Osteoblast (primary cell): ENCODE results near the gene LRMDA. TPM values are rescaled to one million over a fixed set of nuclear protein-coding genes. Genes with fewer than 3 reads are reported as not detected.
A peak's percentile ranks its signal among the peaks of the same experiment; 100 is the strongest.

Source experiments
- DNase-seq: peaks from one replicate; pipeline ENCODE4 v3.0.0; 2011; ENCODE audit warnings: low spot score, mixed read lengths; ENCODE audit not compliant: insufficient read length; ENCODE audit errors: missing footprints
- H2AFZ ChIP-seq: 2 replicates; pipeline ENCODE4 v1.6.0; 2011; ENCODE audit warnings: mild to moderate bottlenecking, low read length
- H3K27ac ChIP-seq: 2 replicates; pipeline ENCODE4 v1.5.1; 2011; ENCODE audit warnings: mild to moderate bottlenecking, low read depth, low read length, moderate library complexity
- H3K27me3 ChIP-seq: 2 replicates; pipeline ENCODE4 v1.6.0; 2012; ENCODE audit warnings: mild to moderate bottlenecking, control low read depth, inconsistent platforms, low read length, moderate library complexity; ENCODE audit not compliant: insufficient read depth
- H3K36me3 ChIP-seq: 2 replicates; pipeline ENCODE4 v1.5.1; 2011; ENCODE audit warnings: mild to moderate bottlenecking, low read length, control low read depth, moderate library complexity; ENCODE audit not compliant: insufficient read depth
- H3K4me1 ChIP-seq: 2 replicates; pipeline ENCODE4 v1.5.1; 2011; ENCODE audit warnings: mild to moderate bottlenecking, low read length, control low read depth, moderate library complexity; ENCODE audit not compliant: insufficient read depth
- H3K4me2 ChIP-seq: 2 replicates; pipeline ENCODE4 v1.6.0; 2011; ENCODE audit warnings: mild to moderate bottlenecking, low read length; ENCODE audit not compliant: insufficient read depth
- H3K4me3 ChIP-seq: fragments of 200-600 bp; sonication (generic); 3 replicates; pipeline ENCODE4 v1.5.1; 2012; ENCODE audit warnings: mild to moderate bottlenecking, low read length, inconsistent platforms; ENCODE audit not compliant: insufficient read depth
- H3K79me2 ChIP-seq: 2 replicates; pipeline ENCODE4 v1.6.0; 2012; ENCODE audit warnings: mild to moderate bottlenecking, low read length, control low read depth, inconsistent platforms; ENCODE audit not compliant: insufficient read depth
- H3K9me3 ChIP-seq: 2 replicates; pipeline ENCODE4 v1.5.1; 2011; ENCODE audit warnings: low read depth, low read length, control low read depth
- H4K20me1 ChIP-seq: 2 replicates; pipeline ENCODE4 v1.6.0; 2012; ENCODE audit warnings: mild to moderate bottlenecking, low read length, control low read depth; ENCODE audit not compliant: insufficient read depth
- CTCF ChIP-seq: IDR thresholded peaks from 2 replicates; pipeline ENCODE4 v1.5.1; 2011; ENCODE audit warnings: mild to moderate bottlenecking, low read depth, low read length, moderate library complexity; ENCODE audit errors: extremely low read depth
- total RNA-seq: library from RNA; depleted of rRNA; stranded (reverse); fragments of >200 nt; gene quantifications from 2 replicates; pipeline ENCODE4 v1.2.3, GENCODE V29; 2012

Gene LRMDA
- total RNA-seq, 1 donor, result 18.5 TPM

DNA sequence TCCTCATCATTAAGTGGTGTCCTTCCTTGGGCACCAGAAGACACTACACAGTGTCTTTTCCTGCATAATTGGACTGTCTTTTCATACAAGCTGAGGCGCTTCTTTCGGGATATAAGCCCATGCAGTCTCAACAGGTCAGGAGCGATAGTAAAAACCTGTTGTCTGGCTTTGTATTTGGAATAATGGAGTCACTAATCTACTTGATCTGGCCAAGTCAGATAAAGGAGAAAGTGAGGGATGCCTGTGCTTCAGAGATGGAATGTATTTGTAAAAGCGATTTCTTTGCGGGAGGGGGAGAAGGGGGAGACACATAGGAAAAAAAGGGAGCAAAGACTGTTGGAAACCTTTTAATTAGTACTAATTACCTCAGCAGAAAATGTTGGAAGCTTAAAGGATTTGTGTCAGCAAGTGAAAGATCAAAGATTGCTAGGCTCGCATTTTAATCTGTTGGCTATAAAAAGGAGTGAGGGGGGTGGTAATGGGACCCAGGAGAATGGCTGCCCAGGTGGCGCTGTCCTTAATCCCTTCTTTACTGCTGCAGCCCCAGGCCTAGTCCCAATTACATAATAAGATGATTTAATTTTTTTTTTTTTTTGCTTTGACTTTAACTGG is 581.4 kb downstream of the LRMDA start:
- Histone ChIP-seq H2AFZ (no peak overlapping the region), H3K4me2 (no peak overlapping the region), H3K79me2 (no peaks in the 10 kb centered on the region), H3K27ac (no peak overlapping the region), H3K4me1 (no peaks in the 10 kb centered on the region), H3K36me3 (no peaks in the 10 kb centered on the region), H4K20me1 (peaks cover 2% of the 10 kb centered on the region), H3K4me3 (no peak overlapping the region), H3K9me3 (no peaks in the 10 kb centered on the region), H3K27me3 (no peaks in the 10 kb centered on the region)
- no peak for DNase-seq
- no peak for TF ChIP-seq CTCF

GRCh38 chr10:76015245-76015644 is 583.8 kb downstream of the LRMDA start:
- DNase-seq, result no peak
- Histone ChIP-seq H3K9me3 (no peaks in the 10 kb centered on the region), H2AFZ (no peak overlapping the region)

GRCh38 chr10:76017026-76017732 is 585.8 kb downstream of the LRMDA start:
- Histone ChIP-seq H3K79me2 (no peaks in the 10 kb centered on the region), H3K27ac (no peak overlapping the region), H3K9me3 (no peaks in the 10 kb centered on the region), H3K27me3 (no peaks in the 10 kb centered on the region), H3K36me3 (no peaks in the 10 kb centered on the region), H3K4me2 (no peak overlapping the region), H3K4me3 (no peak overlapping the region), H3K4me1 (no peaks in the 10 kb centered on the region), H4K20me1 (peaks cover 2% of the 10 kb centered on the region), H2AFZ (no peak overlapping the region)
- peak; percentile 73 for DNase-seq
- TF ChIP-seq CTCF, result no peak

More at GRCh38 chr10:76015245-76015644, 583.8 kb downstream of the LRMDA start:
- Histone ChIP-seq H3K27me3 (no peaks in the 10 kb centered on the region), H3K4me3 (no peak overlapping the region), H3K4me2 (no peak overlapping the region), H3K79me2 (no peaks in the 10 kb centered on the region), H3K36me3 (no peaks in the 10 kb centered on the region), H4K20me1 (peaks cover 2% of the 10 kb centered on the region), H3K27ac (no peak overlapping the region), H3K4me1 (no peaks in the 10 kb centered on the region)
- no peak for TF ChIP-seq CTCF

- Histone ChIP-seq H3K4me3 (no peak overlapping the region), H3K79me2 (no peaks in the 10 kb centered on the region), H3K36me3 (no peaks in the 10 kb centered on the region), H3K4me1 (no peaks in the 10 kb centered on the region), H3K27me3 (no peaks in the 10 kb centered on the region), H3K9me3 (no peaks in the 10 kb centered on the region), H3K27ac (no peak overlapping the region), H4K20me1 (peaks cover 2% of the 10 kb centered on the region), H3K4me2 (no peak overlapping the region), H2AFZ (no peak overlapping the region)
- DNase-seq, result no peak
- TF ChIP-seq CTCF, result no peak
Observed at GRCh38 chr10:76017733-76018433, 586.5 kb downstream of the LRMDA start.
